HG03108 (cell line): ENCODE measurements around the gene TFB2M.
"Not testable (repeated sequence)": the region's sequence is repeated elsewhere in the genome, so short reads cannot be mapped to it uniquely, and the experiment has no call there.

Experiments used
- ATAC-seq: cut with Tn5 transposase; IDR thresholded peaks from one replicate; pipeline ENCODE4 v1.9.1; 2021; ENCODE audit warnings: moderate library complexity; ENCODE audit not compliant: unreplicated experiment

TFB2M gene

DNA sequence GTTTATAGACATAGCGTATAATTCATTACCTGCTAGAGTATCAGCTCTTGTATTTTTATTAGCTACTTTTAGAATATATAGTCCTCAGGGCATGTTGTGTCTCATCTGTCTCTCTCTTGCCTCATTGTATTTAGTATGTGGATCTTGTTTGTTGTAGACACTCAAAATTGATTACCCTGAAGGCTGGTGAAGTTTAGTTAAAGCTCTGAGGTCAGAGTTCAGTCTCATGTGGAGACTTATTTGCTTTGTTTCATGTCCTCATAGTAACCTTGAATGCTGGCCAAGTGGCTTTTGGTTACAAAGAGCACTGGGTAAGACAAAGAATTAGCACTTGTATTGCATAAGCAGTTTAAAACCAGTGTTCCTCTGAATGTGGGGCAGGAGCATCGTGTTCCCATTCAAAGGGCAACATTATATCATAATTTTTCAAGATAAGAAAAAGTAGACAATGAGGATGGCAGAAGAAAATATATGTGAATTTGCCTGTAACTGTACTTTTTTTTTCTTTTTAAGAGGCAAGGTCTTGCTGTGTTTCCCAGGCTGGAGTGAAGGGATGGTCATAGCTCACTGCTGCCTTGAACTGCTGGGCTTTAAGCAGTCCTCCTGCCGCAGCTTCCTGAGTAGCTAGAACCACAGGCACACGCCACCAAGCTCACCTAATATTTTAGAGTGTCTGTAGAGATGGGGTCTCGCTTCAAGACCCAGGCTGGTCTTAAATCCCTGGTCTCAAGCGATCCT, 17.6 kb upstream of the TFB2M start:
- ATAC-seq, result no peak

DNA sequence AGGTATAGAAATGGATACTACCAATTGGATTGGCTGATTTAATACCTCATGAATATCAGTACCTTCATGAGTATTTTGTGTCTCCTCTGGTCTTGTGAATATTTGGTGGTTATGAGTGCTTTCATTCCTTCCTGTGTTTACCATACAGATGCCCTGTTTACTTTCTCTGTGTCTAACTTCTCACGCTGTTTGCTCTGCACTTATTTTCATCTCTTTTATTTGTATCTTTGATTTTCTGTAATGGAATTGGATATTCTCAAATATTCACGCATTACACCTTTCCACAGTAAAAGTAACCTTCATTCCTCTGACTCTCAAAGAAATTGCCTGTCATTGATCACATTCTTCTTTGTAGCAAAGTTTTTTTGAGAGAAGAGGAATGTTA, 17.0 kb upstream of the TFB2M start:
- no peak for ATAC-seq

DNA sequence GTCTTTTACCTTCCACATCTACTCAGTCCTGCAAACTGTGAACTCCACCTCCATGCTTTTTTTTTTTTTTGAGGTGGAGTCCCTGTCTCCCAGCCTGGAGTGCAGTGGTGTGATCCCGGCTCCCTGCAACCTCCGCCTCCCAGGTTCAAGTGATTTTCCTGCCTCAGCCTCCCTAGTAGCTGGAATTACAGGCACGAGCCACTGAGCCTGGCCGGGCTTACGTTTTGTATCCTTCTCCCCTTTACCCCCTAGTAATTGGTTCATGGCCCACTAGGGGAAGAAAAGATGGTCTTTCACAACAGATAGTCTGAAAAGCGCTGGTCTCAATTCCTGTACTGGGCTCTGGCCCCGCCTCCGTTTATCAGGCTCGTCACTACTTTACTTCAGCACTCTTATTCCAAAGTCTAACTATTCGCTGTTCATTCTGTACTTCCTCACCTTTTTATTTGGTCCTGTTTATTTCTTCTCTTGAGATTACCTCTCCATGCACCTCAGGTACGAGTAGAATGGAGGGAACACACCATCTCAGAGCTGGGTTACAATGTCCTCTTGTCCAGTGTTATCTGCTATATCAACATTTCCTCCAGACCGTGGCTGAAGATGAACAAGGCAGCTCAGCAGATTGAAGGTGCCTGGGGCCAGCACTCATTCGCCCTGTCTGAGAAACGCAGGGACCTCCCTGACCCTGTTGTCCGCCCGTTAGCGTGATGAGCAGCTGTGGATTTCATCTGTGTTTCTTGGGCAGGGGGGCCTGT, 16.4 kb upstream of the TFB2M start:
- ATAC-seq, result no peak

DNA sequence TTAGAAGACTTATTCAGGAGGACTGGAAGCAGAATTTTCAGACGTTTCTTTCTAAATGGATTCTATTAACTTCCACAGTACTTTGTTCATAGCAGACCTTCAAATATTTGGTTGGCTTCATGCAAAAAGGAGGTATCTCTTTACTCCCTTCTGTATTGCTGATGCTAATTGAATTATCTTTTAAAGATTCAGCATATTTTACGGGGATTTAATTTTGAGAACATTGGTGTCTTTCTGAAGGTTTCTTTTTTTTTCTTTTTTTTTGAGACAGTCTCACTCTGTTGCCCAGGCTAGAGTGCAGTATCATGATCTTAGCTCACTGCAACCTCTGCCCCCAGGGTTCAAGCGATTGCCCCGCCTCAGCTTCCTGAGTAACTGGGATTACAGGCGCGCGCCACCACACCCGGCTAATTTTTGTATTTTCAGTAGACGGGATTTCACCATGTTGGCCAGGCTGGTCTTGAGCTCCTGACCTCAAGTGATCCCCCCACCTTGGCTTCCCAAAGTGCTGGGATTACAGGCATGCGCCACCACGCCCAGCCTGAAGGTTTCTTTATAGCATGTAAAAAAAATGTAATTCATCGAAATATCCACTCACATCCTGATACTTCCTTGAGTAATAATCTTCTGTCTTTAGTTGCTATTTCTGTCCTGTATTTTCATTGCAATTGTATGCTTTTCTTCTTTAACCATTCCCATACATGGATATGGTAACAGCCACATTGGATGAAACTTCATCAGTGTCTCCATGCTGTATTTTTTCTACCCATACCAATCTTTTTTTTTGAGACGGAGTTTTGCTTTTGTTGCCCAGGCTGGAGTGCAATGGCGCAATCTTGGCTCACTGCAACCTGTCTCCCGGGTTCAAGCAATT, 14.7 kb upstream of the TFB2M start:
- no peak for ATAC-seq

DNA sequence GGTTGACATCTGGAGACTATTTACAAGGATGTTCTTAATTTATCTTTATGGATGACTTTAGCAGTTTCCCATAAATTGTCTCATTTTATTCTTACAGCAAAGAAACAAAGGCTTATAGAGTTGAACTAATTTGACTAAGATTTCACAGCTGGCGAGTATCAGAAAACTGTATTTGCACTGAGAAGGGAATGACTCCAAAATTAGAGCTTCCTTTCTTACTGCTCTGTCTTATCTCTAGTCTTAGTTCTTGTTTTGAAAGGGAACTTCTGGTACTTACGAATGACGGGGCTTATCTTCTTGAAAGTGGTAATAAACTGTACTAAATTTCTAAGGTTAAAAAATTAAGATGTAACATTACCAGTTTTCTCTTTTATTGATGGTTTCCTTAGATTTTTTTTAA, 13.8 kb upstream of the TFB2M start:
- peak; percentile 70 for ATAC-seq

DNA sequence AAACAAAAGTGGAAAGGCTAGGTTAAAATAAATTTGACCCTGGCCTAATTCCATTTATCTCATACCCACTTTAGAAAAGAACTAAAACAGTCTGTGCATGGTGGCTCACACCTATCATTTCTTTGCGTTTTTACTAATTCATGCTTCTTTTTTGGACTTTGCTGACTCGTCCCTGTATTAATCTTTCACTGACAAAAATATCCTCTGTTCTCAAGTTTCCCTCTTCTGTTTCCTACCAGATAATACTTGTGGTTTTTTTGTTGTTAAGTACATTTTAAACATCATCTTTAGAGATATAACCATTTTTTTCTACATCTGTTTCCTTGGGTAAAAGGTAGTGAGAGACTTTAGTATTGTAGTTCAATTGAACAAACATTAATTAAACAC, 11.7 kb upstream of the TFB2M start:
- ATAC-seq, result no peak

DNA sequence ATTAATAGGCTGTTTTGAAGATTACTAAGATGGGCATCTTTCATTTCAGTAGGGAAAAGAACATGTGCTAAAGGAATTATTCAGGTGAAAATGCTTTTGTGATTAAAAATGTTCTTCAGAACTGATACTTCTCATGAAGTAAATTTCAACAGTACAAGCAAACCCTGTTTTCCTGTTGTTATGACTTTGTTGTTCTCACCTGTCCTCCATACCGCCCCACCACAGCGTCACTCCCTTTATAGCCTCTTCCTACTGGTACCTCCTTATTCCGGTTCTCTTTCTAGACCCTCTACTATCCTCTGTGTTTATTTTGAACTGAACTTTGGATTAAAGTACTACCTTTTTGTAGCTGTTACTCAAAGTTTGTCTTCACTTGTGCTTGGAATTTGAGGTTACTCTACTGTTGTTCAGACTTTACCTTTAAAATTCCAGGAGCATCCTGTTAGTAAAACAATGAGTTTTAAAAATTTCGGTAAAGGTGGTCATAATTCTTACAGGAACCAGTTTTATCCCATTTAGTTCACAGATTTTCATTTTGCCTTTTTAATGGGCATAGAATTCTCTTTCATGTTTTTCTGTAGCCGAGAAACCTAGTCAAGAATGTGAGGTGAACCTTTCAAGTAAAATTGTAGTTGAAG, 11.1 kb upstream of the TFB2M start:
- no peak for ATAC-seq

DNA sequence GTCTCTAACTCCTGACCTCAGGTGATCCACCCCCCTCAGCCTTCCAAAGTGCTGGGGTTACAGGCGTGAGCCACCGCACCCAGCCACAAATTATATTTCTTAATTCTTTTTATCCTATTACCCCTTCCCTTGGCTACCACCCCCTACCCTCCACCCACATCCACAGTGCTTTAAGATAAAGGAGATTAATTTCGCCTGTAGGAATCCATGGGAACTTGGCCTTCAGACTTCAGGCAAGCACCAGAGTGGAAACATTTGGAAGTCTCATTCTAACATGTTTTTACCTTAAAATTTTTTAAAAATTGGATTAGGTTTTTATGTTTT, 10.6 kb upstream of the TFB2M start:
- no peak for ATAC-seq

DNA sequence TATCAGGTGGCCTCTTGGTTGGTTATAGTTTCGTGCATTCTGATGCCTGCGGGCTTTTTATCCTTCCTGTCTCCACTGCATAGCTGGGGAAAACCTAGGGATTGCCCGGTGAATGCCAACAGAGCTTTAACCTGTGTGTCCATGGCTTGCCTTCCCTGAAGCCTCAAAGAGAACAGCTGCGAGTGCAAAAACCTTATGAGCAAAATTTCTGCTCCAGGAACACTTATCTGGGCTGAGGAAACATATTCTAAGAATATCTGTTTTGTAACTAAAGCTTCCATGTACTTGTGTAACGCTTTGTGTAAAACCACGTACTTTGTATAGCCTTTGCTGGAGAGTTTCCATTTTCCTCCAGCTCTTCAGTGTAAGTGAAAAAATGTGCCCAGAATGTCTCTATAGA, 7.4 kb upstream of the TFB2M start:
- no peak for ATAC-seq

DNA sequence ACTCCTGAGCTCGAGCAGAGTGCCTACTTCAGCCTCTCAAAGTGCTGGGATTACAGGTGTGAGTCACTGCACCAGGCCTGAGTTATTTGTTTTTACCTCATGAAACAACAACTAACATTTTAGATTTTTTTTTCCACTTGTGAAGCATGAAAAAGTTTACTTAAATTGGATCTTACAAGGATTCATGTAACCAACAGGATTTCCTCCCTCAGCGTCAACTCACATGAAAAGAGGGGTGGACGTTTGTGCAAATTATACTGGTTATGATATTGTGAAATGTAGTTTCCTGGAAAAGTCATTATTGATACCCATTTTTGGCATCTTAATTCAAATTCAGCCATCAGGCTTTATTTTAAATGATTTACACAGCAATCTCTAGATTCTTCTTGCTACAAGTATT, 6.7 kb upstream of the TFB2M start:
- no peak for ATAC-seq

DNA sequence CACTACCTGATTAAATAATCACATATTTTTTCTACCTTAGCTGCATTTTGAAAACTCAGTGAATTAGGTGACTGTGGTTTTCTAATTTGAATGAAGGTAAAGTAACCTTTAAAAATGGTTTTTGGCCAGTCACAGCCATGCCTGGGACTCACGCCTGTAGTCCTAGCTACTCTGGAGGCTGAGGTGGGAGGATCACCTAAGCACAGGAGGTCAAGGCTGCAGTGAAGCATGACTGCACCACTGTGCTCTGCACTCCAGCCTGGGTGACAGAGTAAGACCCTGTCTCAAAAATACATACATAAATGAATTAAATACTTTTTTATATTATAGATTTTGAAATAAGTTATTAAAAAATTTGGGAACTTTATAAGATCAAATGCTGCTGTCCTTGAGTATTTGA, 5.9 kb upstream of the TFB2M start:
- ATAC-seq, result no peak

DNA sequence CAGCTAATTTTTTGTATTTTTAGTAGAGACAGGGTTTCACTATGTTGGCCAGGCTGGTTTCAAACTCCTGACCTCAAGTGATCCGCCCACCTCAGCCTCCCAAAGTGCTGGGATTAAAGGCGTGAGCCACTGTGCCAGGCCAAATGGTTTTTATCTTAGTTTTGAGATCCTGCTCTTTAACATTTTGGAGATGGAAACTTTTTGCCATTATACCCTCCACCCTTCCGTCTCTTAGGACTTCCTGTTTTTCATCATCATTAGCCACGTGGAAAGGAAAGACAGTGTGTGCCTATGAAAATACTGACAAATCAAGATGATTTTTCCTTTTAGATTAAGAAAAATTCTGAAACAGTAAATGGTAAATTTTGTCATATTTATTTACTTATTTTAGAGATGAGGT, 5.2 kb upstream of the TFB2M start:
- not testable (repeated sequence) for ATAC-seq

DNA sequence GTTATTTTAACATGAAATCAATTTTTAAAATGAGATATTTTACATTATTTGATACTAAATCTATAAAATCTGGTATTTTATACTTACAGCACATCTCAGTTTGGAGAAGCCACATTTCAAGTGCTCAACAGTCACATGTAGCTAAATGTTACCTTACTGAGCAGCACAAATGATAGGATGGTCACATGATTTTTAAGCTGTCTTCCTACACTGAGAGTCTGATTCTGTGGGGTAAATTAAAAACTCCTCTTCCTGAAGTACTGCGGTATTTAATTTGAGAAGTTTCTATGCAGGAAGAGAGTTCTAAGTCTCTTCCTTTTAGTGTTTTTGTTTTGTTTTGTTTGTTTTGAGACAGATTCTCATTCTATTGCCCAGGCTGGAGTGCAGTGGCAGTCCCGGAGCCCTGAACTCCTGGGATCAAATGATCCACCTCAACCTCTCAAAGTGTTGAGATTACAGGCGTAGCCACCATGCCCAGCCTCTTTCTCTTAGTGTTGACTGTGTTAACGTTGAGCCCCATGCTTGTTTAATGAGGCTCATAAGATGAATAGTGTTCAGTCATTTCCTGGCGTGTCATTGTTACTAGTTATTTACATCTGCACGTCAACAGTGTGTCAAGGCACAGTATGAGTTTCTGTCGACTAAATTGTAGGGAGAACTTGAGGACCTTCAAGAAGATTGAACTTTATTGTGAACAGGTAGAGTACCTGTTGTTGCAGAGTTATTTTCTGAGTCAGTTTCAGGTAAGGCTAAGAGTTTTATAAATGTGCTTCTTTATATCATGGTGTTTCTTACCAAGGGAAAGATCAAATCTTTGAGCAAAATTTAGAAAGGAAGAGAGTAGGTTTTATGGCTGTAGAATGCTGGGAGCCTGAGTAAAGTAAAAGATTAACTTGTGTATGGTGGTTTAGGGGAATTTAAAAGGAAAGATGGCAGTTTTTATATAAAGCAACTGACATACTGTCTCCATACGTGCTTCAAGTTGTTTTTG, 3.5 kb upstream of the TFB2M start:
- no peak for ATAC-seq

DNA sequence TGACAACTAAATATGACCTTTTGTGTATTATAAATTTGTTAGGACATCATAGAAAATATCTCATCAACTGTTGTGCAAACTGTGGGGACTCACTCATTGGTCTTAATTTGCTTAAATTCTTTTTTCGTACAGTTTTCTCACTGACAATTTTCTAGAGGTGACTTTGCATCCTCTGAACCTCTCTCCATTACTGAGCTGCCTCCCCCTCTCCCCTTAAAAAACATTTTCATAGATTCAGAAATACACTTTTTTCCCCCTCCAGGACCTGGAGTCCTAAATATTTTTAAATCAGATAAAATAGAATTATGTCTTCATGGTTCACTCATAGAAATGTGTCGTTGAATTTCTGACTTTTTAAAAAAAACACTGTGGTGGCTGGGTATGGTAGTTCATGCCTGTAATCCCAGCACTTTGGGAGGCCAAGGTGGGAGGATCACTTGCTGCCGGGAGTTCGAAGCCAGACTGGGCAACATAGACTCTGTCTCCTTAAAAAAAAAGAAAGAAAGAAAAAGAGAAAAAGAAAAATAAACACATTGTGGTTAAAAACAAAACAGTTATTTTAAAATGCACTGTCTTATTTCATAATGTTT, 1.7 kb upstream of the TFB2M start:
- no peak for ATAC-seq

DNA sequence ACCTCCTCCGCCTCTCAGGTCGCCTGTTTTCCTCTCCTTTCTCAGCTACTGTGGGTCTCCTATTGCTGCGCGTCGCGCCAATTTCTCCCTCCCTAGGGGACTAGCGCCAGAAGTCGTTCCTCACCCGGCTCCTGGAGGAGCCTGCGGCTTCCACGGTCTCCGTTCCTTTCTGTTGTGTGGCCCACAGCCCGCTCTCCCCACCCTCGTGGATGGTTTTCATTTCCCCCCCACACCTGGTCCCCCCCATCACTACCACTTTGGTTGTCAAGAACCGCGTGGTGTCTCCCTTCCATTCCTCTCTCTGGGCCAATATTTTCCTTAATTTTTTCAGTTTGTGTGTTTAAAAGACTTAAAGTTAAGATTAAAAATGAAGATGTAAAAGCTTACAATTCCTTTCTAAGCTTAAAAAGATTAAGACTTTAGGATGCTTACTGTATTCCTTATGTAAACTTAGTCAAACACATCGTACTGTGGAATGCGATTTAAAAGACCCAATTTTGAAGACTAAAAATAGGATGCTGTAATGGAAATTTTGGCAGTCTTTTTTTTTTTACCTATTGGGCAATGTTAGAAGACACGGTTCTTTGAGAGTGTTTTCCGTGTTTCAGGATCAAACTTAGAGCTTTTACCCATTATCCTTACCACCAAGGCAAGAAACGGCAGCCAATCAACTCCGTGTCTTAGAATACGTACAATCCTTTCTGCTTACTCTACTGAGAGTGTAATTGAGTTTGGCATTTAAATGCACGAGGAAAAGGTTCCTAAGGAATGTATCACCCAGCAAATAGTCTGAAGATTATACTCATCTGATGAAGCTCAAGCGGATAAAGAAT, 968 bp upstream of the TFB2M start:
- ATAC-seq, result peak; percentile 12

DNA sequence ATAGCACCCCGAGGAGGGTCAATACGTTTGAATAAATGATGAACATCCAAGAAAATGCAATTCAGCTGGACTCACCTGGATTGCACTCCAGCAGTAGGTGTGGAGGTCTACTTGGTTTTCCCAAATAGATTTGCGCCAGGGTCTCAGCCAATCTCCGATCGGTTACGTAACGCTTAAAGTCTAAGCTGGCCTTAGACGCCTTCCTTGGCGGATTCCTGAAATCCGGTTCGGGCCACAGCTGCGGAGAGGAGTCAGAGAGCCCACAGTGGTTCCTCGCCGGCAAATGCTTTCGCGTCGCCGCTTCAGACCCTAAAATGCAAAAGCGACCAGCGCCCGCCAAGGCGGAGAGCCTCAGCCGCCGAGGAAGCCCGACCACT, 322 bp downstream of the TFB2M start:
- no peak for ATAC-seq

DNA sequence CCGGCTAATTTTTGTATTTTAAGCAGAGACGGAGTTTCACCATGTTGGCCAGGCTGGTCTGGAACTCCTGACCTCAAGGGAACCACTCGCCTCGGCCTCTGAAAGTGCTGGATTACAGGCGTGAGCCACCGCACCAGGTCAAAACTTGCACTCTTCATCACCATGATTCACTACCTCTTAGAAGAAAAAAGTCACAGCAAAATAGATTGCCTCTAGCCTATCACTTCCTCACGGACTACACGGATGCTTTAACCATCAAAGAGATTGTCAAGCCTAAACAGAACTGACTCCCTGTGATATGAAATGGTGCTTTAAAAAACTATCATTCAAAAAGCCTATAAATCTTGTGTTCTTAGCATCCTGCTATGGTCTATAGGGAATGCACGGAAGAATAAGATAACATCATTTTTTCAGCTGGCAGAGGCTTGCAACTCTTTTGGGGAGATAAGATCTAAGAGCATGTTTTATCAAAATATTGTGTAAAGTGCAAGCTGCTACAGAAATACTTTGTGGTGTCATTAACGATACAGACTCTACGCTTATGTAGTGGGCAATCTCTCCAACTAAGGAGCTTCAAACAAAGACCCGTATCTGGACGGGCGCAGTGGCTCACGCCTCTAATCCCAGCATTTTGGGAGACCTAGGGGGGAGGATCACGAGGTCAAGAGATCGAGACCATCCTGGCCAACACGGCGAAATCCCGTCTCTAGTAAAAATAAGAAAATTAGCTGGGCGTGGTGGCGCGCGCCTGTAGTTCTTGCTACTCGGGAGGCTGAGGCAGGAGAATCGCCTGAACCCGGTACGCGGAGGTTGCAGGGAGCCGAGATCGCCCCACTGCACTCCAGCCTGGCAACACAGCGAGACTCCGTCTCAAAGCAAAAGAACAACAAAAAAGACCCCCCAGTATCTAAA, 966 bp downstream of the TFB2M start:
- no peak for ATAC-seq

DNA sequence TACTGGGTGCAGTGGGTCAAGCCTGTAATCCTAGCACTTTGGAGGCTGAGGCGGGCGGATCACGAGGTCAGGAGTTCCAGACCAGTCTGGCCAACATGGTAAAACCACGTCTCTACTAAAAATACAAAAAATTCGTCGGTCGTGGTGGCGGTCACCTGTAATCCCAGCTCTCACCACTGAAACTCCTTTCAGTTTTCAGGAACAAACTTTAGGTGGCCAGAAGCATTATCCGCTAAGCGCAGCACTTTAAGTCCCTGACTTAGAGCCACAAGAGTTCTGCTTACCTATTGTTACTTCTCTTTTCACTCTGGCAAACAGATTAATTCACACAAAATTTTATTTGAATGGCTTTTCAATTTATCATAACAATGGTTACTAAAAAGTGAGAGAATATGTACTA, 5.2 kb downstream of the TFB2M start:
- not testable (repeated sequence) for ATAC-seq
